Measurements from ENCODE around the gene LGI4.
"Not testable (repeated sequence)": the region's sequence is repeated elsewhere in the genome, so short reads cannot be mapped to it uniquely, and the experiment has no call there.

LGI4 gene

DNA sequence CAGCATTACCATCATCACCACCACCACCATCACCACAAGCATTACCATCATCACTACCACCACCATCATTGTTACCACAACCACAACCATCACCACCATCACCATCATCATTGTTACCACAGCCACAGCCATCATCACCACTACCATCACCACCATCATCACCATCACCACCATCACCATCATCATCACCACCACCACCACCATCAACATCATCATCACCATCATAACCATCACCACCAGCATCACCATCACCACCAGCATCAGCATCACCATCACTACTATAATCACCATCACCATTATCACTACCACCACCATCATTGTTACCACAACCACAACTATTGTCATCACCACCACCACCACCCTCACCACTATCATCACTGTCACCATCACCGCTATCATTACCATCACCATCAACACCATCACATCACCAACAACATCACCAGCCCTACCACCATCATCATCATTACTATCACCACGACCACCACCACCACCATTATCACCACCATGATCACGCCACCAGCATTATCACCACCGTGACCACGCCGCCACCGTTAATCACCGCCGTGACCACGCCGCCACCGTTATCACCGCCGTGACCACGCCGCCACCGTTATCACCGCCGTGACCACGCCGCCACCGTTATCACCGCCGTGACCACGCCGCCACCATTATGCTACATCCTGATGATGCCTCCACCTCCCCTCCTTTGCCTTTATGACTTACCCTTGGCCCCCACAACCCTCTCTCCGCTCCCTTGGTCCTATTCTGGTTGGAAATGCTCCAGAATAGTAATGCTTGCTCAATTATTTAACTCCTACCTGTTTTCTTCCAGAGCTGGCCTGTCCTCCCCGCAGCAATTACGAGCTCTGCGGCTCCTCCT is 29.2 kb downstream of the LGI4 start:
- no peak for DNase-seq

- DNase-seq = no peak
These were observed 29.8 kb downstream of the LGI4 start for GRCh38 chr19:35105047-35105410.

DNA sequence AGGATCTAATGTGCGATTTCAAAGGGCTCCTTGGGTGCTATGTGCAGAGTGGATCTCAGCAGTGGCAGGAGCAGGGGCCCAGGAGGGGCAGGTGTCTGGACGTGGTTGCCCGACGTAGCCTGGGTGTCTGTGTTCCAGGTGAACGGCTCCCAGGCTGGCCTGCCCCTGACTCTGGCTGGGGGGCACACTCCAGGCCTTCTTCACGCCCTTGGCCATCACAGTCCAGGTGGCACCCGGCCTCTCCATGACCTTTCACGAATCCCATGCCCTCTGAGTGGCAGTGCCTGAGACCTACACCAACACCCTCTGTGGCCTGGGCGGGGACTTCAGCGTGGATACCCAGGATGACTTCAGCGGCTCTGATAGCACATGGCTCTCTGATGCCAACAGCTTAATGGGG is 30.5 kb downstream of the LGI4 start:
- no peak for DNase-seq

- DNase-seq = not testable (repeated sequence)
These were observed 31.2 kb downstream of the LGI4 start for GRCh38 chr19:35103614-35104013.

DNA sequence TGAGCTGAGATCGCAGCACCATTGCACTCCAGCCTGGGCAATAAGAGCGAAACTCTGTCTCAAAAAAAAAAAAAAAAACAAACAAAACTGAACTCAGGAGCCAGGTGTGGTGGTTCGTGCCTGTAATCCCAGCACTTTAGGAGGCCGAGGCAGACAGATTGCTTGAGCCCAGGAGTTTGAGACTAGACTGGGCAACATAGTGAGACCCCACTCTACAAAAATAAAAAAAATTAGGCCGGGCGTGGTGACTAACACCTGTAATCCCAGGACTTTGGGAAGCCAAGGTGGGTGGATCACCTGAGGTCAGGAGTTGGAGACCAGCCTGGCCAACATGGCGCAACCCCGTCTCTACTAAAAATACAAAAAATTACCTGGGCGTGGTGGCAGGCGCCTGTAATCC is 32.9 kb downstream of the LGI4 start:
- DNase-seq = not testable (repeated sequence)

DNA sequence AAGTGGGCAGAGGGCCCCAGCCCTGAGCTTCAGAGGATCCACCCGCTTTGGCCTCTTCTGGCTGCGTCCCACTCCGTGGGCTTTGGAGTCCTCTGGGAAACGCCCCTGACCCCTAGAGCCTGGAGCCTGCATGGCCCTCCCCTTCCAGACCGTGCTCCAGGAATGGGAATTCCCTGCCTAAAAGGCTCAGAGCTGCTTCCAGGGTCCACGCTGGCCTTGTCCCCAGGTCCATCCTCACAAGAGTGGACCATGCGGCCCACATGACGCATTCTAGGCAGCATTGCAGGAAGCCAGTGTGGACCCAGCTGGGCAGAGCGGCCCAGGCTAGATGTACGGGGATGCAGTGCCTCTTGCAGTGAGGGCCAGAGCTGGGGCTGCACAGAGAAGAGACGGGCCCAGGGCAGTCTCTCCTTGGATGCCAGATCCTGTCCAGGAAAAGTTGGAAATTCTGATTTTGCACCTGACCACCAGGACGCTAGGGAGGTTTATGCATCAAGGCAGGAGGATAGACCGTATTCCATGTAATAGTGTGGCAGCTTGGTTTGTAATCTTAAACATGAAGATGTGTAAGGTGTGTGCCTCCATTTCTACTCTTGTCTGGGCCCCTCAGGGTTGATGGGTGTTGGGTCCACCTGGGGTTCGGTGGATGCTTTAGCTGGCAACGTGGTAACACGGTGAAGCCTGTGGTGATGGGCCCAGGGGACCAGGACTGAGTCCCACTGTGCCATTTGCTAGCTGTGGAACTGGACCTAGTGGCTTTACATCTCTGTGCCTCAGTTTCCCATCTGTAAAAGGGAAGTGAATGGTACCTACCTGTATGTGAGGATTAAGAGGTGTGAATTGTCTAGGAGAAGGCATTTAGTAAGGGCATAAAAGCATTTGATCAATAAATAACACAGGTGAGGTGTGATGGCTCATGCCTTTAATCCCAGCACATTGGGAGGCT is 34.0 kb downstream of the LGI4 start:
- no peak for DNase-seq

GRCh38 chr19:35099897-35100275 is 35.0 kb downstream of the LGI4 start:
- no peak for DNase-seq

DNA sequence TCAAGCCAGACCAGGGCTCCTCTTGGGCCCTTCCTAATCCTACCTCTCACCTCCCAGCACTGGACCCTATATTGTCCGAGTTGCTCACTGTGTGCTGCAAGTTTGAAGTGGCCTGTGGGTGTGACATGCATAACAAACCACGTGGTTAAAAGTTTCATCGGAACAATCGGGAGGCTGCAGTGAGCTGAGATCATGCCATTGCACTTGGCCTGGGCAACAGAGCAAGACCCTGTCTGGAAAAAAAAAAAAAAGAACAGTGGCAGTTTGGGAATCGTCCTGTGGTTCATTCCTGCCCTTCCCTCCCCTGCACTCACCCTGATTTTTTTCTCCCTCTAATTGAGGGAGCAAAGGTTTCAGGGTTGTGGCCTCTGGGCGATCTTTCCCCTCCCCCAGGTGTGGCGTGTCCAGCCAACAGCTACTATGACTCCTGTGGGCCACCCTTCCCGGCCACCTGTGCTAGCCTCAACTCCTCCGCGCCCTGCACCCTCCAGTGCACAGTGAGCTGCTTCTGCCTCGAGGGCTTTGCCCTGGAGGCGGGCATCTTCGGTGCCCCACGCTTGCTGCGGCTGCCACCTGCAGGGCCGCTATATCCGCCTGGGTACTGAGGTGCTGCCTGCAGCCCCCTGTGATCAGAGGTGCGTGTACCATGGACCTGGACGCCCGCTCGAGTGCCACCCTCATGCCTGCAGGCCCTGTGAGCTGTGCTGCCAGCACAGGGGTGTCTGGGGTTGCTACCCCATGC is 35.5 kb downstream of the LGI4 start:
- no peak for DNase-seq

DNA sequence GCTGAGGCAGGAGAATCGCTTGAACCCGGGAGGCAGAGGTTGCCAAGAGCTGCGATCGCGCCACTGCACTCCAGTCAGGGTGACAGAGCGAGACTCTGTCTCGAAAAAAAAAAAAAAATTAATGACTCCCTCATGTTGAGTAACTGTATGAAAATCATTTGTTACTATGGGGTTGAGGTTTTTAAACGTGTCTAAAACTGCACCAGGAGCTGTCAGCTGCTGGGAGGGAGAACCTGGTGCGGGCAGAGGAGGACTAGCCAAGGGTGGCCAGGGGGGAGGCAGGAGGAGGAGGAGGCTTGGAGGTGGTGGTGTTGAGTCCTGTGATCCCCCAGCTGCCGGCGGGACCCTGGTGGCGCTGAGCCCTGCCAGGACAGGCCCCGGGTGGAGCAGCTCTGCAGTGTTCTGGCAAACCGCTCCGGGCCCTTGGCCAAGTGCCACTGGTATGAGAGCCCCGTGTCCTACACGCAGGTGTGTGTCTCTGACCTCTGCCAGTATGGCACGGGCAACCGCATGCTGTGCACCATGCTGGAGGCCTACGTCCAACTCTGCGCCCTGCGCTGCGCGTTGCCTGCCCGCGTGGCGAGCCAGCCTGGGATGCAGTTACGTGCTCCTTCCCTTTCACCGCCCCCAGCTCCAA is 36.3 kb downstream of the LGI4 start:
- DNase-seq = no peak

DNA sequence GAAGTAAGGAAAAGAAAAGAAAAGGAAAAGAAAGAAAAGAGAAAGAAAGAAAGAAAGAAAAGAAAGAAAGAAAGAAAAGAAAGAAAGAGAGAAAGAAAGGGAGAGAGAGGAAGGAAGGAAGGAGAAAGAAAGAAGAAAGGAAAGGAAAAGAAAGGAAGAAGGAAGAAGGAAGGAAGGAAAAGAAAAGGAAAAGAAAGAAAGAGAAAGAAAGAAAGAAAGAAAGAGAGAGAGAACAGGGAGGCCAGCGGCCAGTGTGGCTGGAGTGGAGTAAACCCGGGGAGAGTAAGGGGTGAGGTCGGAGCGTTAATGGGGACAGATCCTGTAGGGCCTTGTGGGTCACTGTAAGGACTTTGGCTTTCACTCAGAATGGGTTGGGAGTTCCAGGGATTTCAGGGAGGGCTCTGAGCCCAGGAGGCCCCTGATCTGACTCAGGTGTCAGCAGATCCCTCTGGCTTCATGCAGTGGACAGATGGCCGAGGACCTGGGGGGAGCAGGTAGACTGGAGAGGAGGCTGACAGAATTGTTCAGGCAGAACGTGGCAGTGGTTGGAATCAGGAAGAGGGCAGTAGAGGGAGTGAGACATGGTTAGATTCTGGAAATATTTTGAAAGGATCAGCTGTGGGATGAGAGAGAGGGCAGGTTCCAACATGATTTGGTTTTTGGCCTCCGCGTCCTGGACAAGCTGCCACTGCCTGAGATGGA is 39.0 kb downstream of the LGI4 start:
- no peak for DNase-seq

GRCh38 chr19:35094656-35095055 is 40.2 kb downstream of the LGI4 start:
- DNase-seq = no peak

GRCh38 chr19:35093941-35094647 is 40.8 kb downstream of the LGI4 start:
- DNase-seq = no peak

DNA sequence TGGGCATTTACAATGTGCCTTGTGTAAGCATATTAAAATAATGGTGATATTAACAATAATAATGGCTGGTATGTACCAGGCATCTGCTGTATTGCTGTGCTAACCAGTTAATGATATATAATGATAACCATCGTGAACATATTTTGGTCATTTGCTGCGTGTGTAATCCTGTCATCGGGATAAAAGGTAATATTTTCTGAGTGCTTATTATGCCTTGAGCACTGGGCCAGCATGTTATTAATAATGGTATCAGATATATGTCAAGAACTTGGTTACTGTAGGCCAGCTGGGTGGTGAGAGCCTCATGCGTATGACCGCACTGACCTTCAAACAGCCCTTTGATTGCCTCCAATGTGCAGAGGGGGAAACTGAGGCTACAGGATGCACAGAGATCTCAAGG is 41.4 kb downstream of the LGI4 start:
- no peak for DNase-seq

- DNase-seq = peak; percentile 59
These were observed 44.2 kb downstream of the LGI4 start for GRCh38 chr19:35090506-35091214.

DNA sequence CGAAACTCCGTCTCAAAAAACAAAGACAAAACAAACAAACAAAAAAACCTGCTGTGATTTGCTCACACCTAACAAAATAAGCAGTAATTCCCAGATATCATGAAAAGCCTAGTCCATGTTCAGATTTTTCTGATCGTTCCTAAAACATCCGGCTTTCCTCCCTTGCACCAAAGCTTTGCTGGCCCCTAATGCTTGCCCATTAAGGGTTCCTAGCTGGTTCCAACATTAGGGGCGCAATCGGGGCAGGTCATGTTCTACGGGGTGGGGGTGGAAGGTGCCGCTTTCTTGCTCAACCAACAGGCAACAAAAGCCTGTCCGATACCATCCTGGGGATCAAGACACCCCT is 44.7 kb downstream of the LGI4 start:
- no peak for DNase-seq

- no peak for DNase-seq
These were observed 45.3 kb downstream of the LGI4 start for GRCh38 chr19:35089554-35089953.

DNA sequence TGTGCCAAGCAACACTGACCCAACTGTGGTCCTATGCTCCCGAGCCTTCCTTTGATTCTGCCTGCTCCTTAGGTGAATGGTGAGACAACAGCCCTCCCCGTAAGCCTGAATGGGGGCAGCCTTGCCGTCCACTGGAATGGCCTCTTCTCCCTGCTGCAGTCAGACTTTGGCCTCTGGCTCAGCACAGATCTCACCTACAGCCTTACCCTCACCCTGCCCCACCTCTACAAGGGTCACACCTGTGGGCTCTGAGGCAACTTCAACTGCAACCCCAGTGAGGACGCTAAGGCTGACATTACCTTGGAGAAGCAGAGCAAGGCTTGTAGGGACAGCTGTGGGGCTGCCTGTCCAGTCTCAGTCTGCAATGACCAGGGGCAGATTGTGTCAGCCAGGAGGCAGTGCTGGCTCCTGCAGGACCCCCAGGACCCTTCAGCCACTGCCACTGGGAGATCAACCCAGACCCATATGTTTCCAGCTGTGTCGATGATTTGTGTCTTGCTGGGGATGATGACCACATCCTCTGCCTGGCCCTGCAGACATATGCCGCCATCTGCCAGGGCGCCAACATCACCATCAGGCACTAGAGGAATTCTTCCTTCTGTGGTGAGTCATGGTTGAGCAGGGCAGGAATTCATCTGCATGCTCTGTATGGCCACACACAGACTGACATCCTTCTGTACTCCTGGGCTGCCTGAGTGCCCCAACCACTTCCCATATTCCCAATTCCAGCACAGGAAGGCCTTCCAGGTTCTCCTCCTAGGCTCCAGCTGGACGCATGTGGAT is 46.5 kb downstream of the LGI4 start:
- no peak for DNase-seq

DNA sequence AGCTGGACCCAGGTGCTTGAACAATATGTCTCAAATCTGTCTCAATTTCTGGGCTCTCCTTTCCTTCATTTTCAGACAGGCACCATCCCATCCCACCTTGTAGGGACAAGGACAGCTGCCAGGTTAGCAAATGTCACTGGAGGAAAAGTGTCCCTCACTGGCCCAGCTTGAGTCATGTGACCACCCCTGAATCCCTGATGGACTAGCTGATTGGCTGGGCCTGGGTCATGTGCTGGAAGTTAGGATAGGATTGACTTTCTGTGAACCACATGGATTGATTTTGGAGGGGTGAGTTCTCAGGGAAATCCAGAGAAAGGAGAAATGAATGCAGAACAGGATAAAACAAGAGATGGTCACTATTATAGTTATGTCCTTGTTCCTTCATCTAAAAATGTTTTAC is 47.5 kb downstream of the LGI4 start:
- no peak for DNase-seq

DNA sequence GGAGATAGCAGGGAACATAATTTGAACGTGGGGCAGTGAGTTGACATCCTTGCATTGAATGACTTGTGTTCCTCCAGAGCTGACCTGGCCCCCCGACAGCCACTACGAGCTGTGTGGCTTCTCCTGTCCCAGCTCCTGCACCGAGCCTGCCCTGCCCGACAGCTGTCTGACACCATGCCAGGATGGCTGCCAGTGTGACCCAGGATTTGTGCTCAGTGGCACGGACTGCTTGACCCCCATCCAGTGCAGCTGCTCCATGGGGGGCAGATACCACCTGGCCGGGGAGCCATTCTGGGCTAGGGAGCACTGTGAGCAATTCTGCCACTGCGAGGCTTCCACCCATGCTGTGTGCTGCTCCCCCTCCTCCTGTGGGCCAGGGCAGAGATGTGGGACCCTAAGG is 48.4 kb downstream of the LGI4 start:
- DNase-seq = no peak

GRCh38 chr19:35085947-35086346 is 48.9 kb downstream of the LGI4 start:
- DNase-seq = no peak

Data from activated CD8-positive, alpha-beta memory T cell treated with anti-CD3 and anti-CD28 coated beads, Interleukin-2, amount 50 U/mL, for 48 hours (primary cell).